ENCODE measurements around the gene CLTRN. TPM values are rescaled to one million over a fixed set of nuclear protein-coding genes. Genes with fewer than 3 reads are reported as not detected.
"Not testable (repeated sequence)": the region's sequence is repeated elsewhere in the genome, so short reads cannot be mapped to it uniquely, and the experiment has no call there.

Gene CLTRN, protein sequence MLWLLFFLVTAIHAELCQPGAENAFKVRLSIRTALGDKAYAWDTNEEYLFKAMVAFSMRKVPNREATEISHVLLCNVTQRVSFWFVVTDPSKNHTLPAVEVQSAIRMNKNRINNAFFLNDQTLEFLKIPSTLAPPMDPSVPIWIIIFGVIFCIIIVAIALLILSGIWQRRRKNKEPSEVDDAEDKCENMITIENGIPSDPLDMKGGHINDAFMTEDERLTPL
- under 1 TPM; 0.36 to 0.57 TPM for total RNA-seq

- Histone ChIP-seq H3K4me1 (replicated peaks) (no peaks in the 10 kb centered on the region), H3K4me3 (no peak within 1 kb of the TSS), H3K27me3 (replicated peaks; ENCODE audit: insufficient read depth) (no peaks in the 10 kb centered on the region), H3K36me3 (no peaks in the 10 kb centered on the region), H3K9me3 (no peaks in the 10 kb centered on the region), H3K27ac (no peak within 1 kb of the TSS)
- no peak for DNase-seq (ENCODE audit: low spot score)
- 38% methylated on average over 14 of the region's 14 CpGs for WGBS
- intact Hi-C loops (cut with DNase I) = no loop called here
- TF ChIP-seq POLR2AphosphoS5 (IDR thresholded peaks at IDR 0.05) (no peak), POLR2A (IDR thresholded peaks at IDR 0.05) (no peak), CTCF (IDR thresholded peaks at IDR 0.05) (no peak)
Observed at GRCh38 chrX:15664487-15665444, at the start of gene CLTRN. Gene CLTRN, minus strand, starts transcription at chrX:15664805. Its CDS starts 30 bp downstream, at chrX:15664775.

GRCh38 chrX:15704273-15704672 lies 39.7 kb upstream of the CLTRN start:
- WGBS = 92% methylated on average over 3 of the region's 8 CpGs
- H3K36me3 ChIP-seq; H3K4me1 ChIP-seq (replicated peaks); H3K9me3 ChIP-seq; H3K4me3 ChIP-seq; intact Hi-C loops (cut with DNase I); H3K27me3 ChIP-seq (replicated peaks; ENCODE audit: insufficient read depth); DNase-seq (ENCODE audit: low spot score); H3K27ac ChIP-seq: not testable (repeated sequence)

- H3K4me1 ChIP-seq (replicated peaks); DNase-seq (ENCODE audit: low spot score); H3K4me3 ChIP-seq; H3K27ac ChIP-seq; H3K36me3 ChIP-seq; H3K9me3 ChIP-seq; intact Hi-C loops (cut with DNase I); H3K27me3 ChIP-seq (replicated peaks; ENCODE audit: insufficient read depth): not testable (repeated sequence)
- WGBS = no CpG with 5 or more reads among the region's 5 CpGs
Observed at GRCh38 chrX:15703809-15704208, 39.2 kb upstream of the CLTRN start.

DNA sequence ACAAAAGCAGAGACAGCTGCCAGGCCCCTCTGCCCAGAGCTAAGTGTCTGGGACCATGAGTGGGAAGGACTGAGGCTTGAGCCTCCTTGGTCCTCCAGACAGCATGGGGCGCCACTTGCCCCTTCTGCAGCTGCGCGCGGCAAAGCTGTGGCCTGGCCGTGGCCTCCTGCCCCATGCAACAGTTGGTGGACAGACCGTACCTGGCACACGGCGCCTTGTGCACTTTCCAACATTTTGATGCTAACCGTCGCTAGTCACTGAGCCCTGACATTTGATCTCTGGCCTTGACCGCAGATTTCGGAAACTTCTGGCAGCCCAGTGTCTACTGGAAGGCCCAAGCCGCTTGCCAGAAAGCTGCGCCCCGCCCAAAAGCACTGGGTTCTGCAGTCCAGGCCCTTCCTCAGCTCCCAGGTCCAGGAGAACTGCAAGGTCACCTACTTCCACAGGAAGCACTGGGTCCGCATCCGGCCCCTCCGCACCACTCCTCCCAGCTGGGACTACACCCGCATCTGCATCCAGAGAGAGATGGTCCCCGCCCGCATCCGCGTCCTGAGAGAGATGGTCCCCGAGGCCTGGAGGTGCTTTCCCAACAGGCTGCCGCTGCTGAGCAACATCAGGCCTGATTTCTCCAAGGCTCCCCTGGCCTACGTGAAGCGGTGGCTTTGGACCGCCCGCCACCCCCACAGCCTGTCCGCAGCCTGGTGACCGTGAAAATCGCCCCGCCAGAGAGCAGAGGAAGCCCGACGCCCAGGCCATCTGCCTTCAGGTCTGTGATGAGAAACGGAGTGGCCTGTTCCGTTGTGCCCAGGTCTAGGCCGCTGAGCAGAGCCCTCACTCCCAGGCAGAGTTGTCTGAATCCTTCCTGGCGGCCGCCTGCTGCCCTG lies 38.1 kb upstream of the CLTRN start:
- H3K27me3 ChIP-seq (replicated peaks; ENCODE audit: insufficient read depth) = no peaks in the 10 kb centered on the region
- intact Hi-C loops (cut with DNase I) = no loop called here
- TF ChIP-seq POLR2A (IDR thresholded peaks at IDR 0.05) (no peak), POLR2AphosphoS5 (IDR thresholded peaks at IDR 0.05) (no peak), CTCF (IDR thresholded peaks at IDR 0.05) (no peak)
- WGBS = 95% methylated on average over 34 of the region's 40 CpGs
- no peak overlapping the region for H3K27ac ChIP-seq
- H3K36me3 ChIP-seq = no peaks in the 10 kb centered on the region
- no peak overlapping the region for H3K4me3 ChIP-seq
- DNase-seq (ENCODE audit: low spot score) = no peak
- no peaks in the 10 kb centered on the region for H3K4me1 ChIP-seq (replicated peaks)
- no peaks in the 10 kb centered on the region for H3K9me3 ChIP-seq

DNA sequence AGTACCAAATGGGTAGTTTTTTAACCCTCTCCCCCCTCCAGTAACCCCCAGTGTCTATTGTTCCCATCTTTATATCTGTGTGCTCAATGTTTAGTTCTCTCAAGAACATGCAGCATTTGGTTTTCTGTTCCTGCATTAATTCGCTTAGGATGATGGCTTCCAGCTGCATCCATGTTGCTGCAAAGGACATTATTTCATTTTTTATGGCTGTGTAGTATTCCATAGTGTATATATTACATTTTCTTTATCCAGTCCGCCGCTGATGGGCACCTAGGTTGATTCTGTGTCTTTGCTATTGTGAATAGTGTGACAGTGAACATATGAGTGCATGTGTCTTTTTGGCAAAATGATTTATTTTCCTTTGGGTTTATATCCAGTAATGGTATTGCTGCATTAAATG lies 31.9 kb upstream of the CLTRN start:
- 96% methylated on average over 3 of the region's 3 CpGs for WGBS
- H3K4me1 ChIP-seq (replicated peaks) = no peaks in the 10 kb centered on the region
- no peak overlapping the region for H3K27ac ChIP-seq
- H3K4me3 ChIP-seq = no peak overlapping the region
- no peaks in the 10 kb centered on the region for H3K9me3 ChIP-seq
- no peak for DNase-seq (ENCODE audit: low spot score)
- no peaks in the 10 kb centered on the region for H3K36me3 ChIP-seq
- no peaks in the 10 kb centered on the region for H3K27me3 ChIP-seq (replicated peaks; ENCODE audit: insufficient read depth)
- intact Hi-C loops (cut with DNase I) = no loop called here
- TF ChIP-seq CTCF (IDR thresholded peaks at IDR 0.05) (no peak), POLR2A (IDR thresholded peaks at IDR 0.05) (no peak), POLR2AphosphoS5 (IDR thresholded peaks at IDR 0.05) (no peak)
